Liver (tissue), 3 donors: Measurements from ENCODE around the gene ELK3.

Source experiments
- ATF3 ChIP-seq: IDR thresholded peaks from 2 replicates; pipeline ENCODE4 v1.6.1; 2016; ENCODE audit warnings: antibody characterized with exemption
- EGR1 ChIP-seq, 2 donors: IDR thresholded peaks; 2 replicates each; pipeline ENCODE4 v1.6.1; 2016 to 2018; ENCODE audit warnings: antibody characterized with exemption in 2 of 2, low read depth in 2 of 2
- FOXA2 ChIP-seq: IDR thresholded peaks from 2 replicates; pipeline ENCODE4 v1.6.1; 2016; ENCODE audit warnings: antibody characterized with exemption
- MAX ChIP-seq: IDR thresholded peaks from 2 replicates; pipeline ENCODE4 v1.6.1; 2016; ENCODE audit warnings: antibody characterized with exemption
- RAD21 ChIP-seq, 2 donors: IDR thresholded peaks; 2 replicates each; pipeline ENCODE4 v1.6.1; 2016; ENCODE audit warnings: antibody characterized with exemption in 2 of 2, mild to moderate bottlenecking in 2 of 2
- SP1 ChIP-seq: IDR thresholded peaks from 2 replicates; pipeline ENCODE4 v1.6.1; 2018; ENCODE audit warnings: antibody characterized with exemption, mild to moderate bottlenecking
- TAF1 ChIP-seq: conservative IDR thresholded peaks from 2 replicates; pipeline ENCODE4 v1.6.1; 2016; ENCODE audit warnings: antibody characterized with exemption, mild to moderate bottlenecking
- YY1 ChIP-seq: IDR thresholded peaks from 2 replicates; pipeline ENCODE4 v1.6.1; 2016; ENCODE audit warnings: antibody characterized with exemption, mild to moderate bottlenecking
- ZBTB33 ChIP-seq: IDR thresholded peaks from 2 replicates; pipeline ENCODE4 v1.6.1; 2016; ENCODE audit warnings: antibody characterized with exemption
- TF ChIP-seq, protein P1 (sequence below): fragments of 150-350 bp; IDR thresholded peaks from 2 replicates; pipeline ENCODE4 v1.5.1; 2017; ENCODE audit warnings: improper control_type of control experiment, low read depth, low read length; ENCODE audit not compliant: missing input control
- donor health status: healthy.
- donor health status: healthy.

- TF ChIP-seq, protein P1, sequence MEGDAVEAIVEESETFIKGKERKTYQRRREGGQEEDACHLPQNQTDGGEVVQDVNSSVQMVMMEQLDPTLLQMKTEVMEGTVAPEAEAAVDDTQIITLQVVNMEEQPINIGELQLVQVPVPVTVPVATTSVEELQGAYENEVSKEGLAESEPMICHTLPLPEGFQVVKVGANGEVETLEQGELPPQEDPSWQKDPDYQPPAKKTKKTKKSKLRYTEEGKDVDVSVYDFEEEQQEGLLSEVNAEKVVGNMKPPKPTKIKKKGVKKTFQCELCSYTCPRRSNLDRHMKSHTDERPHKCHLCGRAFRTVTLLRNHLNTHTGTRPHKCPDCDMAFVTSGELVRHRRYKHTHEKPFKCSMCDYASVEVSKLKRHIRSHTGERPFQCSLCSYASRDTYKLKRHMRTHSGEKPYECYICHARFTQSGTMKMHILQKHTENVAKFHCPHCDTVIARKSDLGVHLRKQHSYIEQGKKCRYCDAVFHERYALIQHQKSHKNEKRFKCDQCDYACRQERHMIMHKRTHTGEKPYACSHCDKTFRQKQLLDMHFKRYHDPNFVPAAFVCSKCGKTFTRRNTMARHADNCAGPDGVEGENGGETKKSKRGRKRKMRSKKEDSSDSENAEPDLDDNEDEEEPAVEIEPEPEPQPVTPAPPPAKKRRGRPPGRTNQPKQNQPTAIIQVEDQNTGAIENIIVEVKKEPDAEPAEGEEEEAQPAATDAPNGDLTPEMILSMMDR = no peak
- TF ChIP-seq SP1 (no peak), MAX (no peak), TAF1 (no peak), RAD21 (IDR thresholded peaks at IDR 0.05) (no peak), ATF3 (no peak), ZBTB33 (no peak), EGR1 (IDR thresholded peaks at IDR 0.05; ENCODE audit: low read depth in 2 of 2) (no peak), YY1 (no peak), FOXA2 (no peak)
Measured at GRCh38 chr12:96146747-96147146, 47.4 kb upstream of the ELK3 start.
